HG03521 (cell line): ENCODE data around the gene CNTN5.

Experiments
- ATAC-seq: cut with Tn5 transposase; IDR thresholded peaks from one replicate; pipeline ENCODE4 v1.9.1; 2021; ENCODE audit warnings: mild to moderate bottlenecking, moderate library complexity; ENCODE audit not compliant: unreplicated experiment

The CNTN5 gene

DNA sequence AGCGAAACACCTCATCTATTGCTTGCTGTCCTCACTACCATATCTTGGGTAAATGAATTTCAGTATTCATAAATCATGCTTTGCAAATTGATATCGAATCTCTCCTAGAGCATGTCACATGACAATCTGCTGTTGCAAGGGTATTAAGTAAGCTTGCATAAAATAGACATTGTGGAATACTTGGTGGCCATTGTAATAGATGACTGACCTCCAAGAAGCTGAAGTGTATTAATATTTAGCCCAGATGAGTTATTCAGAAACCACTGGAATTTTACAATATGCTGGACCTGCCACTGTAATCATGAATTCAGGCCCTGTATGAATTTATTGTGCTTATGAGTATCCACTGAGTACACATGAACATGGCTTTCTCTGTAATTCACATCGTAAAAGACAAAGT is 1376.7 kb downstream of the CNTN5 start:
- no peak for ATAC-seq

DNA sequence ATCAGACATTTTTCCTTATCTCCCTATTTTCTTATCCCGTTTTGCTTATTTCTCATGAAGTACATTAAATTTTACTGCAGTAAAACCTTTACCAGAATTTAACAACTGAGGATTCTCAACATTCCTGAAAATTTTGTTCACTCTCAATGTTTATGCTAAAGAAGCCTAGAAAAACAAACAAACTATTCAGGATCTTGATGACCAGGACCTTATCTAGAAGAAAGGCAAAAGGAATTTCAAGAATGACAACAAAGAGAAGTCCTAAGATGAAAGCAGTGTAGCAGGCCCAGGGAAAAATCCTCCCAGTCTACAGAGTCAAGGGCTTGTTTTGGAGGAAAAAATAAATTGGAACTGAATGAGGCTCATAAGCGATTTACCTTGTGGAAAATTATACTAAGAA is 1383.1 kb downstream of the CNTN5 start:
- no peak for ATAC-seq

DNA sequence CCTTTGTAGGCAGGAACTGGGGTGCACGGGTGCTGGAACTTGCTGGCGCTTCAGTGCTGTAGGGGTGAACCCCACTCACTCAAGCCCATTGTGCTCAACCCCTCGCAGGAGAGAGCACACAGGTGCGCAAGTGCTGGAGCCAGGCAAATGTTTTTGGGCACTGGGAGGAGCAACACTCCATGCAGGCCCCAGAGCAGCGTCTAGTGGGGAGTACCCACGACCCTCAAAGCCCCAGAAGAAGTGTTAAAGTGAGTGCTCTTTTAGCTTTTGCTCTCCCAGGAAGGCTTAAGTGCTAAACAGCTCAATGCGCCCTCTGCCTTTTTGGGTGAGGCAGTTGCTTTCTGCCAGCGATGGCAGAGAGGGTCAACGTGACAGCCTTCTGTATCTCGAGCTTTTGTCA is 1384.2 kb downstream of the CNTN5 start:
- no peak for ATAC-seq
